HG03025 (cell line): ENCODE measurements around the gene ZNF664.

Experiments used
- ATAC-seq: cut with Tn5 transposase; IDR thresholded peaks from one replicate; pipeline ENCODE4 v1.9.1; 2021; ENCODE audit warnings: mild to moderate bottlenecking, moderate library complexity; ENCODE audit not compliant: unreplicated experiment, low FRiP score

ZNF664 gene

DNA sequence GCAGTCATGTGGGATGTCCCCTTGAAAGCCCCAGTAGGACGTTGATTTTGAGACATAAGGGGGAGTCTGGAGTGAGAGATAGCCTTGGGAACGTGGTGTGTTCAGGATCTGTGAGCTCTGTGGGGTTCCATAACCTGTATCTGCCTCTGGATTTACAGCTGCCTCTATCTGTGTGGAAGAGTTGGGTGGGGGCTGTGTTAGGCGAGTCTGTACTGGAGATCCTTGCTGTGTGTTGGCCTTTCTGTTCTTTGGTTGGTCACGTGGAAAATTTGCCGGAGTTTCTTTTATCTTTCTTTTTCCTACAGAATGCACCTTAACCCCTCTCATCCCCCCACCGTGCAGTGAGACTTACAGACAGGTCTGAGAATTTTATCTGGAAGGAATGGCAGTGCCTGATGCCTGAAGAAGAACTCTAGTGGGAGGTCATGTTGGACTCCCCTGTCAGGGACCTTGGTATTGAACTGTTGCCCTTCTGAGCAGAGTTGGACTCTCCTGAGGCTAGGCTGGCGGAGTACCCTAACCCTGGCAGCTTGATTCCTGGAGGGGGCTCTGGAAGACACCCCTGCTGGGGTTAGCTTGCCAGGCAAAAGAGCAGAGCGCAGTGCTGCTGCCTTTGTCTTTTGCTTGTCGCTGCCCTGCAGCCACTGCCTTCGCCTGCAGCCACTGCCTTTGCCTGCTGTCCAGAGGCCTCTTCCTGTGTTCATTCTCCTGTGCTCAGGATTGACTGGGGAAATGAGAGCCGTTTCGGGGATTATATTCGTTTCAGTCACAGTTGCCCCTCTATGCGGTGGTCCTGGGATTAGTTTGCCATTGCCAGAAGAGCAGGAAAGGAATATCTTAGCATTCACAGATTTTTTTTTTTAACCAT lies 34.1 kb downstream of the ZNF664 start:
- ATAC-seq, result no peak

DNA sequence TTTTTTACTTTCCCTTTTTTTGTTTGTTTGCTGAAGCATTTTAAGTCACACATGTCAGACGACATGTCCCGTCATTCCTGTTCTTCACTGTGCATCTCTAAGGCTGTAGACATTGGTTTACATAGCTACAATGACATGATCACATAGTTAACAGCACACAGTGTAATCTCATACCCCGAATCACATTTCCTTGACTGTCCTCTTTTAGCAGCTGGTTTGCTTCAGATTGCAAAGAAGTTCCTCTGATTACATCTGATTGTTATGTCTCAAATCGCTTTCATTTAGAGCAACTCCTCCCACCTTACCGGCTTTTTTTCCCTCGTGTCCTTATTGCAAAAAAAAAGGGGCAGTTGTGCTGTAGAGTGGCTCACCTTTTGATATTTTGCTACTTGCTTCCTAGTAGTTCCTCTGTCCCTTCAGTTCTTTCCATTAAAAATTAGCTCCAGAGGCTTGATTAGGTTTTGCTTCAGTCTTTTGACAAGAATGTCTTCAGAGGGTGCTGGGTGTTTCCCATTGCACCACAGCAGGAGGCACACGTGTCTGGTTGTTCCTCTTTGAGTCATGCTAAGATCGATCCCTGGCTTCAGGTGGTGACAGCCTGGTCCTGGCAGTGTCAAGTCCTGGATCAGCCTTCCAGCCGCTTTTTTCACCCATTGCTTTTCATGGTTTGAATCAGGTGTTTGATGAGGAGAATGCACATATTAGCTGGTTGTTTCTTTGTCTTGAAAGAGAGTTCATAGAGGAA lies 35.0 kb downstream of the ZNF664 start:
- no peak for ATAC-seq

DNA sequence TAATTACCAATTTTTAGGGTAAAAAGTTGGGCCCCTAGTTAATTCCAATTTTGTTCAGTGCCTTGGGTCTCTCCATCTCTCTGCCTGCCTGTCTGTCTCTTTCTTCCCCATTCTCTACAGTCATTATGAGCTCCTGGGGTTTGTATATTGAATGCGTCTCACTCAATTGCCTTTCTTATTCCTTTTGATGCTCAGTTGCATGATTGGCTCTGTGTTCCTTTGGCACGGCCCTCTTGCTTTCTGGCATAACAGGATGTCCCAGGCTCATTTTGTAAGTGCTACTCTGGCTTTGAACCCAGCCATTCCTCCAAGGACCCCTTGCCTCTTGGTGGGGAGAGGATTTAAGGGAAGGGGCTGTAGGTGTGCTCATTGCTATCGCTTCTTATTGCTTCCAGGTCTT lies 35.6 kb downstream of the ZNF664 start:
- ATAC-seq, result no peak

DNA sequence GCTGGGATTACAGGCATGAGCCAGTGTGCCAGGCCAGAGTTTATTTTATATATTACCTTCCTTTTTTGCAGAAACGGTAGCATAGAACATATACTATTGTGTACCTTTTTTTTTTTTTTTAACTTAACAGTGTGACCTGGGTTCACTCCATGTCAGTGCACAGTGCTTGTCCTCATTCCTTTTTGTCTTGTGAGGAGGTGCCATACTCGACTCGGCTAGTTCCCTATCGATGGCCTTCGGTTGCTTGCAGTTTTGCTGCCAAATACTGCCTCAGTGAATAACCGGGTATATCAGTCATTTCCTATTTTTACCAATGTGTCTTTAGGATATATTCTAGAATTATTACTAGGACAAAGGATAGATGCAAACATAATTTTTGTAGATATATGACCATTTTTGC lies 36.8 kb downstream of the ZNF664 start:
- no peak for ATAC-seq

DNA sequence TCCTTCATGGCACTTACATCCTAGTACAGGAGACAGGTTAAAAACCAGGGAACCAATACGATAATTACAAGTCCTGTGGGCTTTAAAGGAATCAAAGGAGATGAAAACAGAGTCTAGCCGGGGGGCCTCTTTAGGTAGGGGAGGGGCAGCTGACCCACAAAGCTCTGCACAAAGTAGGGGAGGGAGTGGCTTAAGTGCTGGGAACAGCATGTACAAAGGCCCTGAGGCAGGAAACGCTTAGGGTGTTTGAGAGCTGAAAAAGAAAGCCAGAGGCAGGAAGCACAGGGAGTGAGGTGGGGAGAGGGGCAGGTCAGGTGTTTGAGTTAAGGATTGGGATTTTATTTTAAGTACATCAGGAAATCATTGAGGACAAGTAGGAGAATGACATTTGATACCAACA lies 37.7 kb downstream of the ZNF664 start:
- no peak for ATAC-seq

DNA sequence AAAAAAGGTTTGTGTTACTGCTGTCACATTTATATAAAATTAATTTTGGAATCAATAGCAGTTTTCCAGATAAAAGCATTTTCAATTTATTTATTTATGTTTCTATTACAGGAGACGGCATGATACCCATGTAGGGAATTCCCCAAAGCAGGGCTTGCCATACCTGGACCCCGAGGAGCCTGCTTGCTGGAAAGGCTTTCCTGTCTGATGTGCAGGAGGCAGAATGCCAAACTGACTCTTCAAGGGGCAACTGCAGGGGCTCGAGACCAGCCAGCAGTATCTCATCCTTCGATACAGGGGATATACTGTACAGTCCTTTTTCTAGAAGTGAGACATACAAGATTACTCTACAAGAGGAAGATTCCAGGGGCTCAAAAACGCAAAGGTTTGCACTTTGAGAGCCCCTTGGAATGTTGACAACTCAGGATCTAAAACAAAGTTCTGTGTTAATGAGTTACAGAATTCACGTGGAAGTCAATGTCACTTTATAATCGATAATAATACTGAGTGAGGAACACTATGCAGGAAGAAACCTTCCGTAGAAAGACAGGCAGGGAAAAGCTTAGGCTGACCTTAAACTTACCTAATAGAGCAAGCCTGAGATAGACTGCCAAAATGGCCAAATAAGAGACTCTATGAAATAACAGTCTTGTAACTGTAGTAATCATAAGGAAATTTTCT lies 38.6 kb downstream of the ZNF664 start:
- no peak for ATAC-seq

DNA sequence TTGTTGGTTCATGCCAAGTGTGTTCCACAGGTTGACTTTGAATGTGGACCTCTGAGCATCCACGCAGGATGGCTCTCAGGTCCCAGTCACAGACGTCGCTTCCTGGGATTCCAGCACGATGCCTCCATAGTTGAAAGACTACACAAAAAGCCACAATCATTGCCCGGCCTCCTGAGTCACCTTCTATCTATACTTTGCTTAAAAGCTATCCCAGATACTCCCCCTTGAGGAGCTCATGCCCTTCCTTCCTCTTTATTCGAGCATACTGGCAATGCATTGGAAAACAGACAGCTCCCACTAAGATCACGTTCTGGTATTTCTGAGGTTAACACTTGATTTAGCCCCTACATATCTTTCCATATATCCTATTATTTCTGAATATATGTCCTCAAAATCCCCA lies 40.1 kb downstream of the ZNF664 start:
- ATAC-seq, result no peak

DNA sequence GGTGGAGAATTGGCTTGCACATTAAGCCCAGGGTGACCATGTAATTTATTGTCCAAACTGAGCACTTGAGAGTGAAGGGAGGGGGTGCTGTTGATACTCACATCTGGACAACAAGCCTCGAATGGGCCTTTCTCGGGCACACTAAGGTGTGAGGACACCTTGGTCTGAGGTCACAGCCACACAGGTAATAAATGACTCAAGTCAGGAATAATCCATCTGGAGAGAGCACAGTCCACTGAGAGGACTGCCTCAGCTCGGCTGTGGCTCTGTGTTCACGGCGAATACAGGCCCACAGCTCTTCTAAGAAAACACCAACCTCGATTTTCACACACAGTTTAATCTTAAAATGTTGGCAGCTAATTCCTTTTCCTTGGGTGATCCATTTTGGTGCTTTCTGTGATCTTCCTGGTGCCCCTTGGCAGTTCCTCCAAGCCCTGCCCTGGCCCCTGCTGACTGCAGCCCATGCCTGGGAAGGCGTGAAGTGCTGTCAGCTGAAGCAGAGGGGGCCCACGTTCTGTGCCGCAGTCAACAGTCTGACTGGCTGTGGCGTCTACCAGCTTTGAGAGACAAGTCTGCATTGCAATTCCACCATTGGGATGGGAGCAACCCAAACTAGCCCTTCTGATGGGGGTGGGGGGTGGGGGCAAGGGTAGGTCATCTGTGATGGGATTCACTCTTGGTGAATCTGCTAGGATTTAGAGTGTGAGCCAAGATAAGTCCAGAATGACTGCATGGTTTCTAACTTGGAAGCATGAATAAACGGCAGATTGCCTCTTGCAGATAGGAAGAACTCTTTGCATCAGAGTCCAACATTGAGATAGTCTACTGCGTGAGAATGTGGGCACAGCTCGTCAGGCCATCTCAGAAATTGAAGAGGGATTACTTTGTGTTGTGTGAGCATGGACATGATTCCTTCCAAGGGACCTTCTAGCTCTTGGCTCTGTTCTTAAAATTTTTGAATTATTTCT lies 42.8 kb downstream of the ZNF664 start:
- no peak for ATAC-seq

DNA sequence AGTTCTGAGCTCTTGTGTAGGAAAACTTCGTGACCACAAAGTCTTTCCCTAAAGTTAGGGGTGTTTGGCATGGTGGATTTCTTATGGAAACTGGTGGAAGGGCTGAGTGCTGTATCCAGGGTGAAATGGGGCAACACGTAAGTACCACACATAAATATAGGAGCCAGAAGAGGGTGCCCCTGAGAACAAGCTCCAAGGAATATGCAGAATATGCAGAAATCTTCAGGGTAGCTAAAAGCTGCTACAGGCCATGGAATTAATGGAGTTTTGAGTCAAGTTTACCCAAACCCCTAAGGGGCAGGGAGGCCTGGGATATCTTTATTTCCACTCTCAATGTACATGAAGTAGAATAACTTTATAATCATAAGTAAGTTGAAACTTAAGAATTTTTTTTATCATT lies 44.0 kb downstream of the ZNF664 start:
- ATAC-seq, result no peak

DNA sequence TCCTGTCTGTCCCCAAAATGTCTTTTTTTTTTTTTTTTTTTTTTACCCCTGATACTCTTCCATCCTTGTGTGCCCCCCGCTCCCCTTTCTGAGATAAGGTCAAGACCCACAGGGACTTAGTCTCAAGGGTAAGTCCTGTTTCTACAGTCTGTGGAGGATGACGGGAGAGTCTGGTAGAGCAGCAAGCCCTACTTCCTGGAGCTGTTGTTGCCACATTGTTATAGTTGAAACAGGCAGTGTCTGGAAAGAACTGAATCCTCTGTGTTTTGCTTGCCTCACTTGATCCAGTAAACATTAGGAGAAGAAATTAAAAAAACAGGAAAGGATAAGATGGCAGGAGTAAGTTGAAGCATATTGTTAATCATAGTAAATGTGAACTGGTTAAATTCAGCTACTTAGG lies 45.5 kb downstream of the ZNF664 start:
- ATAC-seq, result no peak

DNA sequence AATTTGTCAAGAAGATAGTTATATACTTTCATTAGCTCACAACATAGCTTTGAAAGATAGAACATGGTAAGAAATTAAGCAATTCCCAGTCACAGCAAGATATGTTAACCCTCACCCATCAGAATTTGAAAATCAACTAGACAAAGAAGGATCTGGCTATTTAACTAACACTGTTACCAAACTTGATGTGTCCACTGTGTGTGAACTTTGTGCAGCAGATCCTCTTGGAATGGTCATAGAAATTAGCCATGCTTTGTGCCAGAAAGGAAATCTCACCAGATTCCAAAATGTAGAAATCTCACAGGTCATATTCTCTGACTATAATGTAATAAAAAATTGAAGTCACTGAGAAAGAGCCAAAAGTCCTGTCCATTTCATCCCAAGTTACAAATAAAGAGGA lies 46.1 kb downstream of the ZNF664 start:
- ATAC-seq, result no peak

DNA sequence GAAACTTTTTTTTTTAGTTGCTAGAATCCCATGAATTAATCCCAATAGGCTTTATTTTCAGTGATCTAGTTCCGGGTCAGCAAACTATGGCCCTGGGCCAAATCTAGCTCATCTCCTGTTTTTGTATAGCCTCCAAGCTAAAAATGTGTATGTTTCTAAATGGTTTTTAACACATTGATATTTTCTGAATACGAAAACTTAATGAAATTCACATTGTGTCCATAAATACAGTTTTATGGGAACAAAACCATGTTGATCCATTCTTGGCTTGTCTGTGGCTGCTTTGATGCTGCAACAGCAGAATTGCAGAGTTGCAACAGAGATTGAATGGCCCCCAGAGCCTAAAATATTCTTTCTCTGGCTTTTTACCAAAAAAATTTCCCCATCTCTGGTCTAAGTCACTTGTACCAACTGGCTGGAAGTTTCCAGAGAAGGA lies 47.5 kb downstream of the ZNF664 start:
- no peak for ATAC-seq

DNA sequence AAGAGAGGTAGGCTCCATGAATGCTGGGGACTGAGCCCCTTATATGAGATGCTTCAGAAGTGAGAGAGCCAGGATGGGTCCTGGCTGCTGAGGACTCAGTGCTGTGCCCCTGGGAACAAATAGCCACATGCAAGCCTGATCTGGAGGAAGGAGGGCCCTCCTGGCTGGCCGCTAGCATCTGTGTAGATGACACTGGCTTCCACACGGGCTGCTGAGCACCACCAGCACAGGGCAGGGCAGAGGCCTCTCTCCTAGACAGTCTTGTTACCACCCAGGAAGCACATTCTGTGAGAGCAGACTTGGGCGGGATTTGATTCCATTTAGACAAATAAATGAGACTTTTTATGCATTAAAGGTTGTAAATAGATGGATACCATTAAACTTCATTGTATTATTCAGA lies 48.0 kb downstream of the ZNF664 start:
- ATAC-seq, result no peak

DNA sequence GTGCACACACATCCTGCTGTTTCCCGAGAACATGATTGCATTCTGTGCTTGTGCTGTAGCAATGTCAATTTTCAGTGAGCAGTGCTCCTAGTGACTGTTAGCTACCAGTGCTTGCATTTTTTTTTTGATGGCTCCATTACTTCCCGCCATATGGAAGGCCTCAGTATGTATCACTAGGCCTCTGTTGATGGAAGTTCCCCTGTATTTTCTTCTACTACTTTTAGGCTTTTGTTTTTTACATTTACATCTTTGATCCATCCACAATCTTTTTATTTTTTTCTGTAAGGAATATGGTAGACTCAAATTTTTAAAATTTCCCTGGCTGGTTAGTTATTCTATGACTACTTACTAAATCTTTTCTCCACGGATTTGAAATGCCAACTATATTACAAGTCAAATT lies 49.1 kb downstream of the ZNF664 start:
- no peak for ATAC-seq

DNA sequence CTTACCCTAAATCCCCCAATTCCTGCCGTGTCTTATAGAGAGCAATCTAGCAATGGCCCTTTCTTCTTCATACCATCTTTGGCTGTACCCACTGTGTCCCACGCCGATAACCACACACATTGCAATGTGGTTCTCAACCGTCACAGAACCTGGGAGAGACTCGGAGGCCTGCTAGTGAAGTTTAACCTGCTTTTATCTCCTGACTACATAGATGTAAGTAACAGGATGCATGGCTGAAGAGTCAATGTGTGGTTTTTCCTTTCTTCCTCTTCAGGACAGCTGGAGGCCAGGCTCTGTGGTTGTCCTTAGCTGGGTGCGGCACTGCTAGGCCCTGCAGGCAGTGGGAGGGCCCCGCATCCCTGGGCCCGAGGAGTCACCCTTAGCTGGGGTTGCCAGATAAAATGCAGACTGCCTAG lies 51.3 kb downstream of the ZNF664 start:
- no peak for ATAC-seq

DNA sequence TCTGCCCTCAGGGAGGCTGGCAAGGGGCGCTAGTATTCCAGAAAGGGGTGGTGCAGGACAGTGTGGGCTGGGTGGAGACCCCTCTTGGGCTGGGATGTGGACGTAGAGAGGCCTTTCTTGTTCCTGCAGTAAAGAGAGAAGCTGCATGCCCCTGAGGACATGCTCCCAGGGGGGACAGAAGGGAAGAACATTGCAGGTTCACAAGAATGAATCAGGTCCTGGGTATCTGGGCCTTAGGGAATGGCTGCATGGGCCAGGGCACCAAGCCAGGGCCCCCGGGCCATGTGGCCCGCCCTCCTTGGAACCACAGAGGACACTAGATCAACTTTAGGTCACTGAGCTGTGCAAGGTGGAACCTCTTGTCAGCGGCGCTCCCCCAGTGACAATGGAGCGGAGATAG lies 51.8 kb downstream of the ZNF664 start:
- ATAC-seq, result no peak

DNA sequence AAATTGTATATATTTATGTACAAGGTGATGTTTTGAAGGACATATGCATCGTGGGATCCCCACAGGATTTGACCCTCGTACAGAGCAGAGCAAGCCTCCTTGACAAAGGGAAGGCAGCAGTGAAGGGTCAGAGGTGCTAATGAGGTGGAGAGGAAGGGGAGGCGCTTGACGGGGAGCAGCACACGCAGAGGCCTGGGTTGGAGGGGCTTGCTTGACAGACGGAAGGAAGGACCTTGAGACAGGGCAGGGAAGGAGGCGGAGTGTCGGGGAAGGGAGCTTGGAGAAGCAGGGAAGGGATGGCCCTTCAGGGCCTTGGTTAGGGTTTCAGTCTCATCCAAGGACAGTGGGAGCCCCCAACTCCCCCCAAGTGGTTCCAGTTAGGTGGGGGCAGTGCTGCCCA lies 52.6 kb downstream of the ZNF664 start:
- ATAC-seq, result no peak

DNA sequence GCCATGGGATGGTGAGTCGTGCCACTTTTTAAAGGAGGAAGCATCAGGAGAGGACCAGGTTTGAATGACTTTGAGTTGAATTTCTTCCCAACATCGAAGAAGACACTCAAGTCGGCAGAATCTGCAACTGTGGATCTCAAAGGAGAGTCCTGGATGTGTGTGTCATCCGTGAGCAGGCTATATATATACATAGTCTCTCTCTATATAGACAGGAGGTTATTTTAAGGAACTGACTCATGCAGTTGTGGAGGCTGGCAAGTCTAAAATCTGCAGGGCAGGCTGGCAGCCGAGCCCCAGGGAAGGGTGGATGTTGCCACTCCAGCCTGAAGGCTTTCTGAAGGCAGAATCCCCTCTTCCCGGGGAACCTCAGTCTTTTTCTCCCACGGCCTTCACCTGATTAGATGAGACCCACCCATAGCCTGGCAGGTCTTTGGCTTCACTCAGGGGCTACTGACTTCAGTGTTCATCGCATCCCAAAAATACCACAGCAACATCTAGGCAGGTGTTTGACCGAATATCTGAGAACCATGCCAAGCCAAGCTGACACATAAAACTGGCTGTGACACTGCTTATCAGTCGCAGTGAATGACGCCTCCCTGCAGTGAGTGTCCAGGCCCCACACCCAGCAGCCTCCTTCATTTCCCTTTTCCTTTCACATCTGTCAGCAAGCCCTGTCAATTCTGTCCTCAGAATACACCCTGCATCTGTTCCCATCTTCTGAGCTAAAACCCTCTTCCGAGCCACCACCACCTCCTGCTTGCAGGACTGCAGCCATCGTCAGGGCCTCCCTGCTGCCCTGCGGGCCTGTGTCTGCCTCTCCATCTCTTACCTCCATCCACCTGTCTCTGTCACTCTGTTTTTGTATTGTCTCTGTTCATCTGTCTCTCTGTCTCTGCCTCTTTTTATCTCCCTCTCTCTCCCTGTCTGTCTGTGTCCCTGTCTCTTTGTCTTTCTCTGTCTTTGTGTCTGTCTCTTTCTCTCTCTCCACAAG lies 54.0 kb downstream of the ZNF664 start:
- ATAC-seq, result no peak
